Endothelial cell of hepatic sinusoid (primary cell): ENCODE results near the gene AGAP5.

Source experiments
- in situ Hi-C: cut with HindIII; loops from 2 replicates; pipeline ENCODE4 v1.10.0; 2017; ENCODE audit warnings: low sequenced_read_pairs

The AGAP5 gene

DNA sequence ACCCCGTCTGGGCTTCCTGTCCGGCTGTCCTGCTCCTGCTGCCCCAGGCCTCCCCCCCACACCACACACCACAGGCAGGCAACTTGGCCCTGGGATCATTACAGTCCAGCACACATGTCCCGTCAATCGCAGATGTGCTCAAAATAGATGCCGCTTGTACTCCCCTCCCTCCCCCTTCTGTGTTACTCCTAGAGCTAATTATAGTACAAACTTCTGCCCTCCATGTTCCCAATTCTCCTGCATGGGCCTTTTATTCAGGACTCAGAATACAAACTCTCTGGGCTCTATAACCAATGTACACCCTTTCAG is 42.0 kb downstream of the AGAP5 start, which contains the start of gene SYNPO2L:
SYNPO2L (minus strand) TSS at position 40 of the 309 bp plus-strand sequence. CDS start 107 bp downstream, outside the sequence.
- in situ Hi-C loops, result no loop called here

DNA sequence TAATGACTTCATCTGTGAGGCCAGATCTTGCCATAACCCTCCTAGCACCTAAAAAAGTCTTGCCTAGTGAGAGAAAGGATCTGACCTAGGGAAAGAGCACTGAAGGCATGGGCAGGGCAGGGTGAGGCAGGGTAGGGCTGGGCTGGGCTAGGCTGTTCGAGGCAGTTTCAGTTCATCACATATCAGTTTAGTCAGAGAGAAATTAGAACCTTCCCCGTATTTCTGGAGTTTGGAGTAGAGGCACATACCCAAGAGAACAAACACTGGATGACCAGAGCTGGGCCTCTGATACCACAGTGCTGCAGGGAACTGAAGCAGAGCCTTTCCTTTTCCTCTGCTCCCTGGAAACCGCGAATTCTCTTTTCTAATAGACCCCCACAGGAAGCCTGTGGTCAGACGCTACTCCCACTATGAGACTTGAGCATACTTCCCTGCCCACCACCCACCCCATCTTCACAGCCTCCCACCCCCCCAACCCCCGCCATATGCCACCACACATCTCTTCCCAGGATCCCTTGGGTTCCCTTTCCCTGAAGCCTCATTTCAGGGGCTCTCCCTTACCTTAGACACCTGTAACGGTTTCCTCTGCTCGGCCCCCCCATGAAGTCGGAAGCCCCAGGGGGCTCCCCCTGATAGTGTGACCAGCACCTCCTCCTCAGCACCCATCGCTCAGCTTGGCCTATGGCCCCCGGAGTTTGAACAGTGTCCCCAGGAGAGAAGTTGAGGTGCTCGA is 42.5 kb downstream of the AGAP5 start:
- in situ Hi-C loops, result no loop called here

GRCh38 chr10:73653701-73654100 is 44.2 kb downstream of the AGAP5 start:
- in situ Hi-C loops, result no loop called here

GRCh38 chr10:73653195-73653594 is 44.7 kb downstream of the AGAP5 start:
- in situ Hi-C loops, result no loop called here

DNA sequence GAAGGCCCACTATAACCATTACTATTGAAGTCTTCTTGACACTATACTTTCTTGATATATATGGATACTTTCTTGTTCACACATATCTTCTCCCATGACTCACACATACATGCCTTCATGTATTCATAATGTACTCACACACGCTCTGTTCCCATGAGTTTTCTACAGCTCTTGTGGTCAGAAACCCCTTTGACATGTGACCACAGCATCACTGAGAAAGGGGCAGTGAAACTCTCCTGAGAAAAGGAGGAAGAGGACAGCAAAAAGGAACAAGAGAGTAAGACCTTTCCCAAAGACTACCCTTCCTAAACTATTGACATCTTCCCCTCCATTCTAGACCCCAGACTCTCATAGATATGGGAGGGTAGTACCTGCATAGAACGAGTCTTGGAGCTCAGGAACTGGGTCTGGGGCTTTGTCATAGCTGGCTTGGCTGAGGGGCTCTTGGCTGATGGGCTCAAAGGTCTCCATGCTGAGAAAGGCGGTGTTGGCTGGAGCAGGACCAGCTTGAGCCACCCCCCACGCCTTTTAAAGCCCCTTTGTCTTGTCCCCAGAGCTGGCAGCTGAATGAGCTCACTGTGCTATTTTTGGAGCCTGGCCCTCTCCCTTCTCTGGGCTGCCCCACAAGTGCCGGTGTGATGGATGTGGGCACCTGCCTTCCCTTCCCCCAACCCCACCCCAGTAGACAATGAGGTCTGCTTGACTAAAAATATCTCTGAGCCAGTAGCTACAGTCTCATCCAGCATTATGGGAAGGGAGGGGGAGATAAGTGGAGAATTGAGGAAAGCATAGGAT is 47.2 kb downstream of the AGAP5 start:
- in situ Hi-C loops, result no loop called here

DNA sequence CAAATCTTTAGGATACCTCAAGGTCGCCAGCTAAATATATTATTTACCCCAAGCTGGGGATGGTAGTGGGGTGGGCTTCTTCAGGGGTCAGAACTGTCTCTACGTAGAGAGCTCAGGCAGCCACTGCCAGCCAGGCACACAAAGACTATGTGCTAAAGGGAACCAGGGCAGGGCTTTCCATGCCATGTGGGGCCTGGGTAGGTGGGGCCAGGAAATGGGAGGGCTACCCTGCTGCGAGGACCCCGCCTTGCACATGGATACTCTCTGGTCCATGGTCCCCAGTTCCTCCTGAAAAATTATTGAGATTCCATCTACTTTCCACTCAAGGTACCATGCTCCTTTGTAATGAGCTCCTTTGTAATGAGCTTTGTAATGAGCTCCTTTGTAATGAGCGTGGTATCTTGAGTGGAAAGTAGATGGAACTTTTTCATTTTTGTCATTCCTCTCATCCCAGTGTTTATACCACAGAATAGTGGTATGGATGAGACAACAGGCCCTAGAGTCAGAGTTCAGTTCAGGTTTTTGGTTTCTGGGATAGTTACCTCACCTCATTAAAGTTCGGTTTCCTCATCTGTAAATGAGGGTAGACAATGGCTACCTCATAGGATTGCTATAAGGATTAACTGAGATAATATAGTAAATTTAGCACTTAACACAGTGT is 47.9 kb downstream of the AGAP5 start:
- in situ Hi-C loops, result no loop called here

DNA sequence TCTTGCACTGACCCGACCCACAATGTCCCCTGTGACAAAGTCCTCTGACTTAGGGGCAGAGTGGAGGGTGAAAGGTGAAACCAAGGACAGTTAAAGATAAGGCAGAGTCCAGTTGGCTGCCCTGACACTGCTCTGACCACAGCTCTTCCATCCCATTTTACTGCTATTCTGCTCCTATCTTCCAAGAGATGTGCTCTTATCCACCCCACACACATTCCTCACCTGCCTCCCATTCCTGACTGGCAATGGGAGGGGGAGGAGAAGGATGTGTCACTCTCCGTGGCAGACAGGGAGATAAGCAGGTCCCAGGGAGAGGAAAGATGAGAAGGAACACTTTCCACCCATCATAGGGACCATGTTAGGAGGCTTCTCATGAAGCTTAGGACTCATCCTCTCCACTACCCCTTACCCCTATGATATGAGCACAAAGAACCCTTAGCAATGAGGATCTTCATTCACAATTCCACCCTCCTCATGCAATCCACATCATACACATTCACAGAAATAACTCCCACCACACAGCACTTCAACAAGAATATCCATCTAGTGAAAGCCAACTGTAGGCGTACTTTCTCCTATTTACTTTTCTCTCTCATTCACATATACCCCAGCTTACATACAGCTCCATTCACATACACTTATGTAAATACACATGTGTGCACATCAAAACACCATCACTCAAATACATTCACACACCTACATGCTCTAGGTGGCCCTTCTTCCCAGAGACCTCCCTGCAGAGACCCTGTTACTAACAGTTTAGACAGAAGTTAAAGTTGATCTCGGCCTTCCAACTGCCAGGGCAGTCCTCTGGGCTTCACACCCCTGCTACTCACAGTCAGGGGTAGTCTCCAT is 48.7 kb downstream of the AGAP5 start:
- in situ Hi-C loops, result no loop called here

GRCh38 chr10:73647875-73648651 is 49.8 kb downstream of the AGAP5 start:
- in situ Hi-C loops, result no loop called here

- in situ Hi-C loops, result no loop called here
Observed at GRCh38 chr10:73647211-73647874, 50.6 kb downstream of the AGAP5 start.

DNA sequence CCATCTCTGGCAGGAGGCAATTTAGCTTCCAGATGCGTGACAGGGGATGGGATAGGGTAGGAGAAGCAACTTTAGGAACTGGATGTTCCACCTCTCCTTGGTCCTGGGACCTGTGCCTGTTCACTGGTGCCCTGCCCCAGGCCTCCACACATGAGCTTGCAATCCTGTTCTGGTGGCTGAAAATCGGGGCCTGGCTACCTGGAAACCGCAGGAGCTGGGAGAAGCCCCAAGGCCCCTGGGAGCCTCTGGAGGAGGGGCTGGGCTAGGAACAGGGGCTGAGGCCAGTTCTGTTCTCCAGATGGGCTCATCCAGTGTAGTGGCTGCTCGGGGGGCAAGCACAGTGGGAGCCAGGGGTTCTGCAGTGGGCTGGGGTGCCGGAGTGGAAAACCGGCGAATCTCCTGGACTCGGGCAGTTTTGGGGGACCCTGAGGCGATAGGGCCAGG is 51.3 kb downstream of the AGAP5 start:
- in situ Hi-C loops, result no loop called here

DNA sequence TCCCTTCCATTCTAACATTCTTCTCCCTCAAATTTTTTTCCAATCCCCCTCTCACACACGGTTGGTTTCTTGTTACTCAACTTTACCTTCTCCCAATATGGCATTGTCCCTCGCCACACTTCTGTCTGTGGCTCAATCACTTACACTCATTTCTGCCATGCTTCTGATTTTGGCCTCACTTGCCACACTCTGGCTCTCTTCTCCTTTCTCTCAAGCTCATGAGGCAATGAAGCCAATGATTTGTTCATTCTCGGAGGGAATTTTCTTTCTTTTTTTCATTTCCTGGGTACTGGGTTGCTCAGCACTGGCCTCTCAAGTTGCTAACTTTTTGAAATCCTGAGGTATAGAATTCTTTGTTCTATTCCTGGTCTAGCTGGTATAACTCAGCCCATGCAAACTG is 52.7 kb downstream of the AGAP5 start:
- in situ Hi-C loops, result no loop called here

DNA sequence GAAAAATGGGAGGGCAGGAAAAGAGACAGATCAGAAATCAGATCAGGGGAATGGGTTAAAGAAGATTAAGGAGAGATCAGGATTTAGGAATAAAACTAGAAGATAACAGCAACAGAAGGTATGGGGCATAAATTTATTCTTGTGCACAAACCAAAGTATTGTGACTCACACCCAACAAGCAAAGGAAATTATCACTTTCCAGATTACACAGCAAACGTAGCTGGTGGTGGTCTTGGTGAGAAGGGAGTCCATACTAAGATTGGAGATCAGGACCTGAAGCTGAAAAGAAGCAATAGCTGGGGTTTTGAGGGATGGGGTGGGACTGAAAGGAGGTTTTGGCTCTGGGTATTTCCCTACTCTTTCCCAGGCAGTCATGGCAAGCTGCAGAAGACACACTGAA is 53.1 kb downstream of the AGAP5 start:
- in situ Hi-C loops, result no loop called here

- in situ Hi-C loops, result no loop called here
Observed at GRCh38 chr10:73644015-73644743, 53.7 kb downstream of the AGAP5 start.

DNA sequence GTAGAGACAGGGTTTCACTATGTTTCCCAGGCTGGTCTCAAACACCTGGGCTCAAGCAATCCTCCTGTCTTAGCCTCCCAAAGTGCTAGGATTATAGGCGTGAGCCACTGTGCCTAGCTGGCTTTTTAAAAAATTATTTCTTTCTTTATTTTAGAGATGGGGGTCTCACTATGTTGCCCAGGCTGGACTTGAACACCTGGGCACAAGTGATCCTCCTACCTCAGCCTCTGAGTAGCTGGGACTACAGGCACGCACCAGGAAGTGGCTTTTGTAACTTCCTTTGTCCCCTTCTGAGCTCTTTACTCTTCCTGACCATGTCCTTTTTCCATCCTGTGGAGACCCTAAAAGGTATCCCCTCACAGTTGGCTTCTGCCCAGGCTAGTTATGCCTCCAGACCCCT is 54.5 kb downstream of the AGAP5 start:
- in situ Hi-C loops, result no loop called here

DNA sequence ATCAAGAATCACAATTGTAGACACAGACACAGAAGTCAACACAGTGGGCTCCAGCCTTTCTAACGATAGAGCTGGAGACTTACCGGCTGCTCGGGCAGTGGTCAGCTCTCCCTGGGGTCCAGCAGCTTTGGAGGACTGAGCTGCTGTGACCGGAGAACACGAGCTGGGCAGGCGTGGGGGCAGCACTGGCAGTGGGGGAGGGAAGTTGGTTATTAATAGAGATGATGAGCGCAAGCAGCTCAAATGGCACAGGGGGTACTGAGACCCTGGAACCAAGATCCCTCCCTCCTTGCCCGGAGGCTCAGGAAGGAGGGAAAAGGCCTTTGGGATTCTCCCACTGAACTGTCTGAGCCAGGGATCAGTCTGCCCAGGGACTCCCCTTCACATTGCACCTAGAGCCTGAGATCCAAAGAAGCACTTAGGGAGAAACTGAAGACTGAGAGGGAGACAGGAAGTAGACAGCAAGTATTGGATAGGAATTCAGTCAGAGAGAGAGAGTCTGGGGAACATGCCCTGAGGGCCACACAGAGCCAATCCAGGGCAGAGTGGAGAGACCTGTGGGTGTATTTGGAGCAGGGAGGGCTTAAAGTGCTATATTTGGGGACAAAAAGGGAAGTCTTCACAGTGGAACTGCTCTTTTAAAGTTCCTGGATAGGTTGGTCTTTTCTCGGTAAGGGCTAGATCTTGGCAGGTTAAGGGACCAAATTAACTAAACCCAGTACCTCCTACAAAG is 56.4 kb downstream of the AGAP5 start, which contains the start of gene MYOZ1:
MYOZ1 (minus strand) TSS at position 147 of the 733 bp plus-strand sequence. CDS start 1,457 bp downstream, outside the sequence.
- in situ Hi-C loops, result no loop called here

DNA sequence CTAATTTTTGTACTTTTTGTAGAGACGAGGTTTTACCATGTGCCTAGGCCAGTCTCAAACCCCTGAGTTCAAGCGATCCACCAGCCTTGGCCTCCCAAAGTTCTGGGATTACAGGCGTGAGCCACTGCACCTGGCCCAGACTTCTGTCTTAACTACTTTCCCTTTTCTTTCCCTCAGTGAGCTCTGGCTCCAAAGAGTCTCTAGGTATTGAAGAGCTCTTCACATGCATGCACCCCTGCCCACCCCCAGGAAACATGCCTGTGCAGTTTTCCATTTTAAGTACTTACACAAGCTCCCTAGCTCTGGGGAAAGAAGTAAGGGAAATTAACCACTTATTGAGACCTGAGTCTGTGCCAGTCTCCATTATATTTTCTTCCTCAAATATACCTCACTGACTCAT is 58.6 kb downstream of the AGAP5 start:
- in situ Hi-C loops, result no loop called here

GRCh38 chr10:73635781-73636180 is 62.1 kb downstream of the AGAP5 start:
- in situ Hi-C loops, result no loop called here

DNA sequence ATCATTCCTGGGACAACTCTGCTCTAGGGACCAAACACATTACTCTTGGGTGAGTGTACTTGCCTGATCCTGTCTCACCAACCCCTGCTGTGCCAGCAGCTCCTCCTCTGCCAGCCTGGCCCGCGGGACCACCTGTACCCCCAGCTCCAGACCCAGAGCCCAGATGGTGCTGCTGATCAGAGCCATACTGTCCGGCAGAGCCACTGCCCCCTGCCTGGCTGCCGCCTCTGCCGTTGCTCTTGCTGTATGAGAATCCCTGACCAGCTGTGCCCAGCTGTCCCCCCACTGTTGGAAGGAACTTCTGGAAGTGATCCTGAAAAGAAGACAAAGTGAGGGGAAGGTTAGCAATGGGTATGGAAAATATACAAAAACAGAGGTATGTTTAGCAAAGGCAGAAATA is 63.5 kb downstream of the AGAP5 start:
- in situ Hi-C loops, result no loop called here
